Measurements from ENCODE around the gene OVOL1.

DNA sequence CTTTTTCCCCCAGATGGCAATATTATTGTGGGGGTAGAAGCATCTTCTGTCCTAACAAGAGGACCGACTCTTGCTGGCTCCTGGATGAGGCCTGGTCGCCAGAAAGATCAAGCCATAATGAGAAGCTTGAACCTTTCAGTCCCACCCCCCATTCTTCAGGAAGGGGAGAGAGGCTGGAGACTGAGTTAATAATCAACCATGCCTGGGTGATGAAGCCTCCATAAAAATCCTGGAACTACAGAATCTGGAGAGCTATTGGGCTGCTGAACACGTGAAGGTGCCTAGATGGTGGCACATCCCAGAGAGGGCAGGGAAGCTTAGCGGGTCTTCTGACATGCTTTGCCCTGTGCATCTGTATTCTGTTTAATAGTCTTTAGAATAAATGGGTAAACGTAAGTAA is 22.4 kb upstream of the OVOL1 start:
- TF ChIP-seq YY1 (IDR thresholded peaks at IDR 0.05; ENCODE audit: insufficient read depth, insufficient replicate concordance, low read depth, low read length), result no peak
- TF ChIP-seq, protein P1, sequence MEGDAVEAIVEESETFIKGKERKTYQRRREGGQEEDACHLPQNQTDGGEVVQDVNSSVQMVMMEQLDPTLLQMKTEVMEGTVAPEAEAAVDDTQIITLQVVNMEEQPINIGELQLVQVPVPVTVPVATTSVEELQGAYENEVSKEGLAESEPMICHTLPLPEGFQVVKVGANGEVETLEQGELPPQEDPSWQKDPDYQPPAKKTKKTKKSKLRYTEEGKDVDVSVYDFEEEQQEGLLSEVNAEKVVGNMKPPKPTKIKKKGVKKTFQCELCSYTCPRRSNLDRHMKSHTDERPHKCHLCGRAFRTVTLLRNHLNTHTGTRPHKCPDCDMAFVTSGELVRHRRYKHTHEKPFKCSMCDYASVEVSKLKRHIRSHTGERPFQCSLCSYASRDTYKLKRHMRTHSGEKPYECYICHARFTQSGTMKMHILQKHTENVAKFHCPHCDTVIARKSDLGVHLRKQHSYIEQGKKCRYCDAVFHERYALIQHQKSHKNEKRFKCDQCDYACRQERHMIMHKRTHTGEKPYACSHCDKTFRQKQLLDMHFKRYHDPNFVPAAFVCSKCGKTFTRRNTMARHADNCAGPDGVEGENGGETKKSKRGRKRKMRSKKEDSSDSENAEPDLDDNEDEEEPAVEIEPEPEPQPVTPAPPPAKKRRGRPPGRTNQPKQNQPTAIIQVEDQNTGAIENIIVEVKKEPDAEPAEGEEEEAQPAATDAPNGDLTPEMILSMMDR (CRISPR knock-in tag; IDR thresholded peaks at IDR 0.05), result no peak
- TF ChIP-seq ZNF792 (CRISPR knock-in tag; IDR thresholded peaks at IDR 0.05), result no peak
- TF ChIP-seq, protein P2, sequence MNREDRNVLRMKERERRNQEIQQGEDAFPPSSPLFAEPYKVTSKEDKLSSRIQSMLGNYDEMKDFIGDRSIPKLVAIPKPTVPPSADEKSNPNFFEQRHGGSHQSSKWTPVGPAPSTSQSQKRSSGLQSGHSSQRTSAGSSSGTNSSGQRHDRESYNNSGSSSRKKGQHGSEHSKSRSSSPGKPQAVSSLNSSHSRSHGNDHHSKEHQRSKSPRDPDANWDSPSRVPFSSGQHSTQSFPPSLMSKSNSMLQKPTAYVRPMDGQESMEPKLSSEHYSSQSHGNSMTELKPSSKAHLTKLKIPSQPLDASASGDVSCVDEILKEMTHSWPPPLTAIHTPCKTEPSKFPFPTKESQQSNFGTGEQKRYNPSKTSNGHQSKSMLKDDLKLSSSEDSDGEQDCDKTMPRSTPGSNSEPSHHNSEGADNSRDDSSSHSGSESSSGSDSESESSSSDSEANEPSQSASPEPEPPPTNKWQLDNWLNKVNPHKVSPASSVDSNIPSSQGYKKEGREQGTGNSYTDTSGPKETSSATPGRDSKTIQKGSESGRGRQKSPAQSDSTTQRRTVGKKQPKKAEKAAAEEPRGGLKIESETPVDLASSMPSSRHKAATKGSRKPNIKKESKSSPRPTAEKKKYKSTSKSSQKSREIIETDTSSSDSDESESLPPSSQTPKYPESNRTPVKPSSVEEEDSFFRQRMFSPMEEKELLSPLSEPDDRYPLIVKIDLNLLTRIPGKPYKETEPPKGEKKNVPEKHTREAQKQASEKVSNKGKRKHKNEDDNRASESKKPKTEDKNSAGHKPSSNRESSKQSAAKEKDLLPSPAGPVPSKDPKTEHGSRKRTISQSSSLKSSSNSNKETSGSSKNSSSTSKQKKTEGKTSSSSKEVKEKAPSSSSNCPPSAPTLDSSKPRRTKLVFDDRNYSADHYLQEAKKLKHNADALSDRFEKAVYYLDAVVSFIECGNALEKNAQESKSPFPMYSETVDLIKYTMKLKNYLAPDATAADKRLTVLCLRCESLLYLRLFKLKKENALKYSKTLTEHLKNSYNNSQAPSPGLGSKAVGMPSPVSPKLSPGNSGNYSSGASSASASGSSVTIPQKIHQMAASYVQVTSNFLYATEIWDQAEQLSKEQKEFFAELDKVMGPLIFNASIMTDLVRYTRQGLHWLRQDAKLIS (CRISPR knock-in tag; IDR thresholded peaks at IDR 0.05), result no peak
- TF ChIP-seq ZNF670 (CRISPR knock-in tag; IDR thresholded peaks at IDR 0.05; ENCODE audit: borderline replicate concordance), result no peak
- no peak for TF ChIP-seq ZFP90 (CRISPR knock-in tag; IDR thresholded peaks at IDR 0.05; ENCODE audit: borderline replicate concordance)
- TF ChIP-seq ESRRA (CRISPR knock-in tag; IDR thresholded peaks at IDR 0.05; ENCODE audit: low read depth), result no peak
- TF ChIP-seq, protein P3, sequence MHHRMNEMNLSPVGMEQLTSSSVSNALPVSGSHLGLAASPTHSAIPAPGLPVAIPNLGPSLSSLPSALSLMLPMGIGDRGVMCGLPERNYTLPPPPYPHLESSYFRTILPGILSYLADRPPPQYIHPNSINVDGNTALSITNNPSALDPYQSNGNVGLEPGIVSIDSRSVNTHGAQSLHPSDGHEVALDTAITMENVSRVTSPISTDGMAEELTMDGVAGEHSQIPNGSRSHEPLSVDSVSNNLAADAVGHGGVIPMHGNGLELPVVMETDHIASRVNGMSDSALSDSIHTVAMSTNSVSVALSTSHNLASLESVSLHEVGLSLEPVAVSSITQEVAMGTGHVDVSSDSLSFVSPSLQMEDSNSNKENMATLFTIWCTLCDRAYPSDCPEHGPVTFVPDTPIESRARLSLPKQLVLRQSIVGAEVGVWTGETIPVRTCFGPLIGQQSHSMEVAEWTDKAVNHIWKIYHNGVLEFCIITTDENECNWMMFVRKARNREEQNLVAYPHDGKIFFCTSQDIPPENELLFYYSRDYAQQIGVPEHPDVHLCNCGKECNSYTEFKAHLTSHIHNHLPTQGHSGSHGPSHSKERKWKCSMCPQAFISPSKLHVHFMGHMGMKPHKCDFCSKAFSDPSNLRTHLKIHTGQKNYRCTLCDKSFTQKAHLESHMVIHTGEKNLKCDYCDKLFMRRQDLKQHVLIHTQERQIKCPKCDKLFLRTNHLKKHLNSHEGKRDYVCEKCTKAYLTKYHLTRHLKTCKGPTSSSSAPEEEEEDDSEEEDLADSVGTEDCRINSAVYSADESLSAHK (CRISPR knock-in tag; IDR thresholded peaks at IDR 0.05; ENCODE audit: borderline replicate concordance), result no peak
- no peak for TF ChIP-seq NRL (CRISPR knock-in tag; IDR thresholded peaks at IDR 0.05; ENCODE audit: borderline replicate concordance)
- no peak for TF ChIP-seq GABPA (IDR thresholded peaks at IDR 0.05; ENCODE audit: low read depth, low read length)
- no peak for TF ChIP-seq GABPA (CRISPR knock-in tag; IDR thresholded peaks at IDR 0.05; ENCODE audit: low read depth)

Measured in HepG2 (cell line).